Stomach (tissue), 9 donors: ENCODE measurements around the gene ACP5. TPM values are rescaled to one million over a fixed set of nuclear protein-coding genes. Genes with fewer than 3 reads are reported as not detected.

Experiments used
- DNase-seq, 2 donors: peaks; one replicate each; pipeline versions ENCODE4 v3.0.0 to v3.0.0-alpha.2; 2013 to 2019
- H3K27ac ChIP-seq, 5 donors: fragments of 200-600 bp in 4 of 5; sonication (generic) in 4 of 5; one replicate each; pipeline ENCODE4 v1.5.1; 2013 to 2019; ENCODE audit warnings: mild to moderate bottlenecking in 1 of 5, moderate library complexity in 1 of 5
- H3K27me3 ChIP-seq, 3 donors: fragments of 200-600 bp; sonication (generic); one replicate each; pipeline ENCODE4 v1.5.1; 2017 to 2019; ENCODE audit warnings: mixed run types in 1 of 3
- H3K36me3 ChIP-seq, 4 donors: fragments of 200-600 bp; sonication (generic); 1 replicate in 3 of 4; 2 replicates in 1 of 4; pipeline ENCODE4 v1.5.1; 2016 to 2019
- H3K4me1 ChIP-seq, 4 donors: fragments of 200-600 bp; sonication (generic); one replicate each; pipeline ENCODE4 v1.5.1; 2016 to 2019
- H3K4me3 ChIP-seq, 4 donors: fragments of 200-600 bp; sonication (generic) in 3 of 4; one replicate each; pipeline ENCODE4 v1.5.1; 2016 to 2019; ENCODE audit warnings: mild to moderate bottlenecking in 1 of 4
- H3K9me3 ChIP-seq, 4 donors: fragments of 200-600 bp; sonication (generic); one replicate each; pipeline ENCODE4 v1.5.1; 2016 to 2019
- CTCF ChIP-seq, 7 experiments: fragments of 450-650 bp in 4 of 7; fragments of 200-600 bp in 3 of 7; sonication (generic) in 3 of 7; IDR thresholded peaks; one replicate each; pipeline ENCODE4 v1.5.1; 2016 to 2019; ENCODE audit warnings: antibody characterized with exemption in 7 of 7, control low read depth in 2 of 7, mild to moderate bottlenecking in 1 of 7
- EP300 ChIP-seq: sonication (generic); formaldehyde crosslinking; IDR thresholded peaks from one replicate; pipeline ENCODE4 v1.6.1; 2017; ENCODE audit warnings: antibody characterized with exemption
- POLR2A ChIP-seq, 4 donors: fragments of 450-650 bp; IDR thresholded peaks; one replicate each; pipeline ENCODE4 v1.6.1; 2016; ENCODE audit warnings: antibody characterized with exemption in 4 of 4, control low read depth in 2 of 4, mild to moderate bottlenecking in 1 of 4, moderate library complexity in 1 of 4
- POLR2AphosphoS5 ChIP-seq, 3 donors: sonication (generic); formaldehyde crosslinking; IDR thresholded peaks; one replicate each; pipeline ENCODE4 v1.6.1; 2016; ENCODE audit warnings: antibody characterized with exemption in 3 of 3
- WGBS, 5 donors: extraction: QIAGEN DNeasy Blood & Tissue Kit in 3 of 5; methylation state at CpG; one replicate each; pipeline versions ENCODE4 v1.1.5 to v1.1.7; 2013 to 2018; 5-methylcytosine and 5-hydroxymethylcytosine counted together
- intact Hi-C: fragments of 100-400 bp; cut with DNase I; formaldehyde crosslinking; loops from one replicate; pipeline ENCODE4 v1.15.1; 2023; ENCODE audit warnings: low total_unique reads
- polyA plus RNA-seq, 3 donors: library from polyadenylated mRNA; stranded (reverse); fragments of 200-250 nt; gene quantifications; one replicate each; pipeline ENCODE4 v1.2.3, GENCODE V29; 2013
- total RNA-seq, 5 donors: library from RNA; depleted of rRNA; stranded (reverse); fragments of >200 nt; gene quantifications; one replicate each; pipeline versions ENCODE4 v1.1.0 to v1.2.3, GENCODE V29; 2014 to 2016
- donor health status: healthy with polysubstance abuse.
- donor health status: Bipolar disorder and iron deficiency.
- donor health status: healthy.

Gene ACP5
- total and polyA plus RNA-seq, 8 donors = 6.1 to 67.9 (median 47.5) TPM; not detected in 1

GRCh38 chr19:11597202-11598102 lies 20.0 kb upstream of the ACP5 start, which contains the start of gene ZNF627:
ZNF627 (plus strand) TSS chr19:11597483; CDS start chr19:11597628, 145 bp downstream.
- Histone ChIP-seq H3K27ac (peak within 1 kb of the TSS; percentile 85 to 92 (median 89)), H3K4me3 (peak within 1 kb of the TSS; percentile 78 to 93 (median 91)), H3K9me3 (no peaks in the 10 kb centered on the region), H3K36me3 (no peaks in the 10 kb centered on the region), H3K27me3 (no peaks in the 10 kb centered on the region), H3K4me1 (peaks cover 12 to 37% (median 19%) of the 10 kb centered on the region in 4 donors)
- TF ChIP-seq CTCF (IDR thresholded peaks at IDR 0.05) (peak in 4 of 7 experiments; percentile 17 to 53 (median 28)), POLR2AphosphoS5 (IDR thresholded peaks at IDR 0.05) (peak; percentile 75 to 97 (median 96)), EP300 (no peak), POLR2A (IDR thresholded peaks at IDR 0.05) (peak in 2 of 4 donors; percentile 63 to 91)
- 0 to 1% (median 0%) methylated on average over 35 to 67 of the region's 67 CpGs for WGBS, 5 donors
- peak; percentile 100 for DNase-seq
- intact Hi-C loops = no loop called here

DNA sequence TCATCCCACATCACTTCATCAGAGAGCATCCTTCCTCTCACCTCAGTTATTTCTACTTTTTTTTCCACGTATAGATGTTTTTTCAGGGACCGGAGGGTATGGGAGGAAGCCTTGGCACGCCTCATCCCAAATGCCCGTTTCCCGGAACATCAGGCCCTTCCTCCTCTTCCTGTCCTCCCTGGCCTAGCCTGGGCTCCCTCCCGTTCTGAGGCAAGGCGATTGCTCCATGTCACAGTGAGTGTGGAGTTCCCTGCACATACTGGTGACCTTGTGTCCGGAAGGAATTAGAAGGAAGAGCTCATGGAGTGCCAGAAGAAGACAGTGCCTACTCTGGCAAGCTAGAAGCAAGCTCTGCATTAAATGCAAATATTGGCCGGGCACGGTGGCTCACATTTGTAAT lies 18.7 kb upstream of the ACP5 start:
- H3K27ac ChIP-seq = peak overlapping the region in 2 of 5 donors; percentile 89 to 92
- intact Hi-C loops = no loop called here
- no peak for TF ChIP-seq EP300
- no peak for TF ChIP-seq POLR2AphosphoS5 (IDR thresholded peaks at IDR 0.05)
- TF ChIP-seq POLR2A (IDR thresholded peaks at IDR 0.05) = no peak
- no peak for TF ChIP-seq CTCF (IDR thresholded peaks at IDR 0.05)
- H3K27me3 ChIP-seq = no peaks in the 10 kb centered on the region
- peak in 1 of 2 donors; percentile 25 for DNase-seq
- H3K36me3 ChIP-seq = no peaks in the 10 kb centered on the region
- H3K4me1 ChIP-seq = peaks cover 12 to 32% (median 19%) of the 10 kb centered on the region in 4 donors
- WGBS, 5 donors = 85 to 89% (median 87%) methylated on average over 10 of the region's 10 CpGs
- H3K9me3 ChIP-seq = no peaks in the 10 kb centered on the region
- no peak overlapping the region for H3K4me3 ChIP-seq

DNA sequence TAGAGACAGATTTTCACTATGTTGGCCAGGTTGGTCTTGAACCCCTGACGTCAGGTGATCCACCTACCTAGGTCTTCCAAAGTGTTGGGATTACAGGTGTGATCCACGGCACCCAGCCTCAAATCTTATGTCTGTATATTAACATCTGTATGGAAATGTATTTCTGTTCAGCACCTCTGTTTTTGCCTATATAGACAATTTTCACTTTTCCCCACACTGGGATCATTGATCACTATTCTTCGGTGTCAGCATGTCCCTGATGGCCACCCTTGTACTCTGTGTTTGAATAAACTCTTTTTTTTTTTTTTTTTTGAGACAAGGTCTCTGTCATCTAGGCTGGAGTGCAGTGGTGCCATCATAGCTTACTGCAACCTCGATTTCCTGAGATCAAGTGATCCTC lies 16.6 kb upstream of the ACP5 start:
- intact Hi-C loops = no loop called here
- Histone ChIP-seq H3K27me3 (no peaks in the 10 kb centered on the region), H3K4me1 (peaks cover 12 to 19% (median 15%) of the 10 kb centered on the region in 4 donors), H3K36me3 (no peaks in the 10 kb centered on the region), H3K9me3 (no peaks in the 10 kb centered on the region), H3K4me3 (no peak overlapping the region), H3K27ac (no peak overlapping the region)
- WGBS, 5 donors = 81 to 86% (median 85%) methylated on average over 4 of the region's 4 CpGs
- DNase-seq = no peak
- TF ChIP-seq EP300 (no peak), POLR2A (IDR thresholded peaks at IDR 0.05) (no peak), CTCF (IDR thresholded peaks at IDR 0.05) (no peak), POLR2AphosphoS5 (IDR thresholded peaks at IDR 0.05) (no peak)

GRCh38 chr19:11587975-11588631 lies 10.7 kb upstream of the ACP5 start:
- 44 to 61% (median 52%) methylated on average over 12 to 13 of the region's 13 CpGs for WGBS, 5 donors
- DNase-seq = no peak
- intact Hi-C loops = loop anchor here (10.0 kb wide), 1 partner anchor 93 kb away; no protein-coding TSS in a partner anchor
- Histone ChIP-seq H3K36me3 (no peaks in the 10 kb centered on the region), H3K27me3 (no peaks in the 10 kb centered on the region), H3K27ac (peak overlapping the region in 1 of 5 donors; percentile 39), H3K4me1 (peaks cover 0 to 9% (median 7%) of the 10 kb centered on the region in 4 donors), H3K9me3 (no peaks in the 10 kb centered on the region), H3K4me3 (no peak overlapping the region)
- TF ChIP-seq CTCF (IDR thresholded peaks at IDR 0.05) (no peak), POLR2AphosphoS5 (IDR thresholded peaks at IDR 0.05) (no peak), POLR2A (IDR thresholded peaks at IDR 0.05) (no peak), EP300 (no peak)
